Fibroblast of the aortic adventitia (primary cell): ENCODE measurements around the gene EPOP. TPM values are rescaled to one million over a fixed set of nuclear protein-coding genes. Genes with fewer than 3 reads are reported as not detected.

ENCODE experiments used
- DNase-seq: peaks from one replicate; pipeline ENCODE4 v3.0.0-alpha.2; 2010; ENCODE audit warnings: low read depth
- H3K4me3 ChIP-seq: 2 replicates; pipeline ENCODE4 v1.5.1; 2011; ENCODE audit warnings: low read depth, mild to moderate bottlenecking, control low read depth, low read length, moderate library complexity
- CTCF ChIP-seq: IDR thresholded peaks from 2 replicates; pipeline ENCODE4 v1.5.1; 2011; ENCODE audit warnings: mild to moderate bottlenecking, low read length, control low read depth, inconsistent platforms; ENCODE audit not compliant: insufficient read depth
- total RNA-seq: library from RNA; depleted of rRNA; stranded (reverse); fragments of >200 nt; gene quantifications from 2 replicates; pipeline ENCODE4 v1.2.3, GENCODE V29; 2012; ENCODE audit warnings: low replicate concordance

The EPOP gene
- total RNA-seq, 1 donor: 0.99 TPM

- no peak for DNase-seq
- TF ChIP-seq CTCF: no peak
- peak overlapping the region; percentile 60 for H3K4me3 ChIP-seq
Measured at GRCh38 chr17:38673707-38674013, 1.1 kb downstream of the EPOP start.

- H3K4me3 ChIP-seq: no peak overlapping the region
- no peak for TF ChIP-seq CTCF
- no peak for DNase-seq
Measured at GRCh38 chr17:38672788-38673706, 1.7 kb downstream of the EPOP start.

GRCh38 chr17:38671939-38672720 lies 2.6 kb downstream of the EPOP start:
- no peak overlapping the region for H3K4me3 ChIP-seq
- DNase-seq: no peak
- no peak for TF ChIP-seq CTCF

GRCh38 chr17:38669520-38669919 lies 5.2 kb downstream of the EPOP start:
- no peak for DNase-seq
- TF ChIP-seq CTCF: no peak
- H3K4me3 ChIP-seq: no peak overlapping the region

- no peak for DNase-seq
- no peak for TF ChIP-seq CTCF
Measured at GRCh38 chr17:38667787-38668122, 7.0 kb downstream of the EPOP start.

GRCh38 chr17:38667099-38667786 lies 7.5 kb downstream of the EPOP start:
- TF ChIP-seq CTCF: peak; percentile 100
- no peak overlapping the region for H3K4me3 ChIP-seq
- DNase-seq: peak; percentile 75

More at GRCh38 chr17:38667787-38668122, 7.0 kb downstream of the EPOP start:
- no peak overlapping the region for H3K4me3 ChIP-seq
